Heart right ventricle (tissue), 16 donors: Measurements from ENCODE around the gene KRT28. TPM values are rescaled to one million over a fixed set of nuclear protein-coding genes. Genes with fewer than 3 reads are reported as not detected.

Source experiments
- ATAC-seq, 8 donors: fragments of 200-7000 bp; cut with Tn5 transposase; one replicate each; pipeline ENCODE4 v1.9.1; 2020; ENCODE audit warnings: mild to moderate bottlenecking in 8 of 8, moderate library complexity in 8 of 8, moderate number of reproducible peaks in 1 of 8
- DNase-seq, 2 donors: peaks; one replicate each; pipeline ENCODE4 v3.0.0-alpha.2; 2020
- H3K27ac ChIP-seq, 10 donors: fragments of 200-600 bp; sonication (generic) in 2 of 10; one replicate each; pipeline versions ENCODE4 v1.5.0 to v1.8.0; 2020 to 2022; ENCODE audit warnings: mild to moderate bottlenecking in 3 of 10
- H3K27me3 ChIP-seq, 7 donors: fragments of 200-600 bp; one replicate each; pipeline ENCODE4 v1.8.0; 2021 to 2022; ENCODE audit warnings: mild to moderate bottlenecking in 2 of 7
- H3K36me3 ChIP-seq, 9 donors: fragments of 200-600 bp; sonication (generic) in 1 of 9; one replicate each; pipeline versions ENCODE4 v1.5.0 to v1.8.0; 2020 to 2022; ENCODE audit warnings: mild to moderate bottlenecking in 2 of 9
- H3K4me1 ChIP-seq, 9 donors: fragments of 200-600 bp; sonication (generic) in 1 of 9; one replicate each; pipeline versions ENCODE4 v1.5.0 to v1.8.0; 2020 to 2022; ENCODE audit warnings: mild to moderate bottlenecking in 4 of 9
- H3K4me3 ChIP-seq, 10 donors: fragments of 200-600 bp; sonication (generic) in 2 of 10; one replicate each; pipeline versions ENCODE4 v1.5.0 to v1.8.0; 2020 to 2022; ENCODE audit warnings: mild to moderate bottlenecking in 7 of 10, moderate library complexity in 2 of 10
- H3K9me3 ChIP-seq, 11 donors: fragments of 200-600 bp in 10 of 11; sonication (generic) in 2 of 11; one replicate each; pipeline versions ENCODE4 v1.5.0 to v1.8.0; 2013 to 2022; ENCODE audit warnings: mild to moderate bottlenecking in 2 of 11, control low read depth in 1 of 11, moderate library complexity in 1 of 11
- WGBS, 2 donors: extraction: QIAGEN DNeasy Blood & Tissue Kit; methylation state at CpG; one replicate each; pipeline ENCODE4 v1.1.7; 2013; ENCODE audit warnings: inconsistent platforms in 1 of 2; 5-methylcytosine and 5-hydroxymethylcytosine counted together
- intact Hi-C, 10 donors: fragments of 100-400 bp; cut with DNase I; formaldehyde crosslinking; loops; one replicate each; pipeline versions ENCODE4 v1.11.1 to v1.14.2; 2022
- polyA plus RNA-seq, 2 donors: library from polyadenylated mRNA; stranded (reverse); fragments of 200-250 nt; gene quantifications; one replicate each; pipeline ENCODE4 v1.2.3, GENCODE V29; 2013
- total RNA-seq, 10 donors: library from RNA; stranded (reverse); fragmentation: NEBNext Ultra II Directional in 3 of 10; extraction: Animal tissue kit (Norgen Biotek cat#: 25700) in 3 of 10; gene quantifications; one replicate each; pipeline versions ENCODE4 v1.2.1 to v1.2.4, GENCODE V29; 2021 to 2023
- TF ChIP-seq, protein P1 (sequence below), 9 donors: fragments of 200-600 bp; sonication (generic) in 2 of 9; IDR thresholded peaks; one replicate each; pipeline versions ENCODE4 v1.5.0 to v1.8.0; 2021 to 2022; ENCODE audit warnings: antibody characterized with exemption in 9 of 9, mild to moderate bottlenecking in 5 of 9, moderate library complexity in 1 of 9
- donor health status: Arrhythmogenic right ventricular cardiomyopathy.
- donor health status: ischemic (EF 13 %, LVEDD 7.1; RV severe dilation, severe dysfunction).
- donor health status: healthy with polysubstance abuse.
- donor health status: DM: no; HTN: yes; CAD: no.
- donor health status: DM: no; HTN: no; CAD: no.
- donor health status: ischemic (EF 25% LVEDD 6.9; RV normal size, moderate dysfunction).
- donor health status: ischemic (EF 25% LVEDD 5.7; RV mildly dilated, moderate dysfunction).
- donor health status: healthy.
- donor health status: DM: yes; HTN: yes; CAD: no.
- donor health status: Ischemic cardiomyopathy.
- donor health status: ischemic (EF 35%, LVEDD 5.7; RV mildly dilated, moderate dysfunction).
- donor health status: nonischemic (EF 11% LVEDD 7.7; RV severe dilation, severe dysfunction).
- donor health status: DM: yes; HTN: yes; CAD: no.
- donor health status: PGD.
- donor health status: ischemic (EF 29% LVEDD 5.4; RV normal size, mild dysfunction).
- donor health status: nonischemic (EF 23%, LVEDD 6.1; RV moderate dilation, normal function).

KRT28 gene
- total and polyA plus RNA-seq, 12 donors, result not detected

DNA sequence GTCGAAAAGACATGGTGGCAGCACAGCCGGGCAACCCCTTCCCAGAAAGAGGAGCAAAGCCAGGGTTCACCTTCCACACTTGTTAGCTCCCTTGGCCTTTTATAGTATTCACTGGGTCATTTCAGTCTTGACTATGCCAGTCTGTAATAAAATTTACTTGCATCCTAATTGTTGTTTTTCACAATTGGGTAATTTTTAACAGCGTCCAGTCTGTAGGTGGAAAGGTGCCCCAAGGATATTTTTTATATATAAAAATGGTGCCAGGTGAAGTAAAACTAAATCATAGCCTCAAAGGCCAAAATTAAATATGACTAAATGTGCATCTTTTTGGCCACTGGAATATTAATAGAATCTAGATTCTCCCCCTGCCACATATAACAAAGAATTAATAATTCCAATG is 27.7 kb downstream of the KRT28 start, which contains the start of gene KRT26:
KRT26 (minus strand) TSS at position 101 of the 400 bp plus-strand sequence; CDS start at position 13, 88 bp downstream.
- Histone ChIP-seq H3K4me3 (no peak within 1 kb of the TSS), H3K36me3 (no peaks in the 10 kb centered on the region), H3K27me3 (peaks cover 0 to 55% (median 19%) of the 10 kb centered on the region in 7 donors), H3K27ac (no peak within 1 kb of the TSS), H3K9me3 (no peaks in the 10 kb centered on the region), H3K4me1 (no peaks in the 10 kb centered on the region)
- 90 to 91% methylated on average over 3 of the region's 3 CpGs for WGBS, 2 donors
- TF ChIP-seq, protein P1, sequence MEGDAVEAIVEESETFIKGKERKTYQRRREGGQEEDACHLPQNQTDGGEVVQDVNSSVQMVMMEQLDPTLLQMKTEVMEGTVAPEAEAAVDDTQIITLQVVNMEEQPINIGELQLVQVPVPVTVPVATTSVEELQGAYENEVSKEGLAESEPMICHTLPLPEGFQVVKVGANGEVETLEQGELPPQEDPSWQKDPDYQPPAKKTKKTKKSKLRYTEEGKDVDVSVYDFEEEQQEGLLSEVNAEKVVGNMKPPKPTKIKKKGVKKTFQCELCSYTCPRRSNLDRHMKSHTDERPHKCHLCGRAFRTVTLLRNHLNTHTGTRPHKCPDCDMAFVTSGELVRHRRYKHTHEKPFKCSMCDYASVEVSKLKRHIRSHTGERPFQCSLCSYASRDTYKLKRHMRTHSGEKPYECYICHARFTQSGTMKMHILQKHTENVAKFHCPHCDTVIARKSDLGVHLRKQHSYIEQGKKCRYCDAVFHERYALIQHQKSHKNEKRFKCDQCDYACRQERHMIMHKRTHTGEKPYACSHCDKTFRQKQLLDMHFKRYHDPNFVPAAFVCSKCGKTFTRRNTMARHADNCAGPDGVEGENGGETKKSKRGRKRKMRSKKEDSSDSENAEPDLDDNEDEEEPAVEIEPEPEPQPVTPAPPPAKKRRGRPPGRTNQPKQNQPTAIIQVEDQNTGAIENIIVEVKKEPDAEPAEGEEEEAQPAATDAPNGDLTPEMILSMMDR (IDR thresholded peaks at IDR 0.05), result no peak
- intact Hi-C loops, result no loop called here
- ATAC-seq, result no peak
- no peak for DNase-seq

DNA sequence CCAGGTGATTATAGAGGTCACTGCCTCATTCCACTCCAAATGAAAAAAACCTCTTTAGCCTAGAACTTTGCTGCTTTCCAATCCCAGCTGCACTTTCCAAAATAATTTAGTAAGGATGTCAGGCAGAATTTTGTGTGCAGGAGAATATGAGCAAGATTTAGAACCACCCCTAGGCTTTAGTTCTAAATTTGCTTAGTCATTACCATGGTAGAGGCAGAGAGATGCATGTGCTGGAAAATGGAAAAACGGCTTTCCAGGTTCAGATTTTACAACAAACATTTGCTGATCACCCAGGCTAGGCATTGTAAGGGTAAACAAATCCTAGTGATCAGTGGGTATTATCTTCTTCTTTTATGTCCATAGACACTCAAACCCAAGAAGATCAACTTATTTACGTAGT is 34.1 kb downstream of the KRT28 start:
- intact Hi-C loops, result loop anchor here in 1 of 10 donors (10.0 kb wide), 1 partner anchor 59 kb away; the partner anchor contains the start of gene KRT10
- ATAC-seq, result no peak
- H3K27ac ChIP-seq, result no peak overlapping the region

DNA sequence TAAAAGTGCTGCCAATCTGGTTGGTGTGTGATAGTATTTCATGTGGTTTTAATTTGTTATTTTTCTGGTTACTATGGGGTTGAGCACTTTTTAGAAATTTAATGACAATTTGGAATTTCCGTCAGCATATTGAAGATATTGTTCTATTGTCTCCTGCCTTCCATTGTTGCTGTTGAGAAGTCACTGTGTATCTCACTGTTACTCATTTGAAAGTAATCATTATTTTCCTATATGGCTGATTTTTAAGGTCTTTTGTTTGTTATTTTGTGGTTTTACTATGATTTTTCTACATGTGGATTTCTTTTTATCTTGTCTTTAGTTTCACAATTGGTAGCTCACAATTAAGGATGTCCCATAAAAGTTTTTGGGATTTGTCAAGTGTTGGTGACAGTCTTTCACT is 36.0 kb downstream of the KRT28 start:
- Histone ChIP-seq H3K36me3 (no peaks in the 10 kb centered on the region), H3K27ac (no peak overlapping the region), H3K4me3 (no peak overlapping the region), H3K4me1 (no peaks in the 10 kb centered on the region), H3K9me3 (peaks cover 0 to 58% (median 20%) of the 10 kb centered on the region in 11 donors), H3K27me3 (peaks cover 0 to 12% (median 0%) of the 10 kb centered on the region in 7 donors)
- 78 to 85% methylated on average over 1 of the region's 1 CpG for whole genome bisulfite sequencing, 2 donors
- ATAC-seq (no peak), DNase-seq (no peak)
- TF ChIP-seq, protein P1 (IDR thresholded peaks at IDR 0.05), result no peak
- intact Hi-C loops, result loop anchor here in 1 of 10 donors (10.0 kb wide), 1 partner anchor 61 kb away; the partner anchor contains the start of gene KRT10

More for the DNA sequence above, 34.1 kb downstream of the KRT28 start:
- Histone ChIP-seq H3K27me3 (peaks cover 0 to 11% (median 8%) of the 10 kb centered on the region in 7 donors), H3K4me3 (no peak overlapping the region), H3K4me1 (no peaks in the 10 kb centered on the region), H3K9me3 (peaks cover 0 to 39% (median 14%) of the 10 kb centered on the region in 11 donors), H3K36me3 (no peaks in the 10 kb centered on the region)
- WGBS, 2 donors, result 84 to 85% methylated on average over 2 of the region's 2 CpGs
- TF ChIP-seq, protein P1 (IDR thresholded peaks at IDR 0.05), result no peak
- no peak for DNase-seq

DNA sequence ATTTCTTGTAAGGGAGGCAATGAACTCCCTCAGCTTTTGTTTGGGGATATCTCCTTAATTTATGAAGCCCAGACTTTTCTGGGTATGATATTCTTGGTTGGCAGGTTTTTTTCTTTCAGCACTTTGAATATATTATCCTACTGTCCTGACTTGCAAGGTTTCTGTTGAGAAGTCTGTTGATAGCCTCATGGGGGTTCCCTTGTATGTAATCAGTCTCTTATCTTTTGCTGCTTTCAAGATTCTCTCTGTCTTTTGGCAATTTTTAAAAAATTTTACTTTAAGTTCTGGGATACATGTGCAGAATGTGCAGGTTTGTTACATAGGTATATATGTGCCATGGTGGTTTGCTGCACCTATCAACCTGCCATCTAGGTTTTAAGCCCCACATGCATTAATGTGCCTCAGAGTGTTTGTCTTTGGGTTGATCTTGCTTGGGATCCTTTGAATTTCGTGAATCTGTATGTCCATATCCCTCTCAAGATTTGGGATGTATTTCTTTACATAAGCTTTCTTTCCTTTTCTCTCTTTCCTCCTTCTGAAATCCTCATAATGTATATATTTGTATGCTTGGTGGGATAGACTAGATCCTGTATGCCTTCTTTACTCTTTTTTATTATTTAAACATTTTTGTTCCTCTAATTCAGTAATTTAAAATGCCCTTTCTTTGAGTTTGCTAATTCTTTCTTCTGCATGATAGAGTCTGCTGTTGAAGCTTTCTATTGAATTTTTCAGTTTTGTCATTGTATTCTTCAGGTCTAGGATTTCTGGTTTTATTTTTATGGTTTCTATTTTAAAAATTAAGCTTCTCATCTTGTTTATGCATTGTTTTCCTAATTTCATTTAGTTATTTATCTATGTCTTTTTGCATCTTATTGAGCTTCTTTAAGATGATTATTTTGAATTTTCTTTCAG is 39.4 kb downstream of the KRT28 start:
- WGBS, 2 donors, result 14 to 29% methylated on average over 1 of the region's 1 CpG
- Histone ChIP-seq H3K4me1 (no peaks in the 10 kb centered on the region), H3K9me3 (peaks cover 0 to 80% (median 22%) of the 10 kb centered on the region in 11 donors), H3K27ac (no peak overlapping the region), H3K4me3 (no peak overlapping the region), H3K36me3 (no peaks in the 10 kb centered on the region), H3K27me3 (peaks cover 0 to 10% (median 0%) of the 10 kb centered on the region in 7 donors)
- TF ChIP-seq, protein P1 (IDR thresholded peaks at IDR 0.05), result no peak
- ATAC-seq (no peak), DNase-seq (no peak)
- intact Hi-C loops, result loop anchor here in 1 of 10 donors (10.0 kb wide), 1 partner anchor 64 kb away; the partner anchor contains the start of gene KRT10
